ENCODE measurements around the gene C1QTNF6. TPM values are rescaled to one million over a fixed set of nuclear protein-coding genes. Genes with fewer than 3 reads are reported as not detected.

C1QTNF6 gene
- total and polyA plus RNA-seq, 10 of the 15 experiments (the other 5 are each of a cell fraction or from before 2014, with no cell fraction given) = 0.16 to 4.1 (median 1.3) TPM

DNA sequence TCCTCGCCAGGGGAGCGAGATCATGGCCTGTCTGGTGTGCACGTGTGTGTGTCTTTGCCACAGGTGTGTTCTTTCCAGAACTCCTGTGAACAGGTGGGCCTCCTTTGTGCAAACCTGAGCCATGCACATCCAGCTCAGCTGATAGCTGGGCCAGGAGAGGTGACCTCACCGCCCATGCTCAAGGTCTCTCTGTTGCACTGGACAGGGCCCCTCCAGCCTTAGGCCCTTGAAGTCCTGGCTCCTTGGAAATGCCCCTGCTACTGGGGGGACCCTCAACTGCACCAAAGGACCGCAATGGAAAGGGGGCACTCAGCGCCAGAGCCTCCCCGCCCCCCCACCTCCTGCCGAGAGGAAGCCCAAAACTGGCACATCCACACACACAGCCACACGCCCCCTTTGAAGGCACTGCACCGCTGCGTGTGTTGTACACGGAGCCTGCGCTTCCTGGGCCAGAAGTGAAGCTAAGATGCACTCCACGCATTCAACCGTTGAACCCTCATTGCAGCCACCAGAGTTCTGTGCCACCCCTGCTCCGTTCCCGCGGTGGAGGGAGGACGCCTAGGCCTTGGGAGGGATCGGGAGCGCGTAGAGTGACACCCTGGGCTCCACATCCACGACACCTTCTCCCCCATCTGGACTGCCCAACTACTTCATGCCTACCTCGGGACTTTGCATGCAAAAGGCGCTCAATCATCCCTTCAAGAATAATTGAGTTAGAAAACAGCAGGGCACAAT, 21.9 kb downstream of the C1QTNF6 start:
- Histone ChIP-seq H4K20me1 (ENCODE audit: control insufficient read depth, insufficient read depth) (no peaks in the 10 kb centered on the region), H3K36me3 (ENCODE audit: control insufficient read depth in 2 of 2, insufficient read depth in 2 of 2, low read length in 1 of 2) (no peaks in the 10 kb centered on the region), H3K9me3 (replicated peaks; ENCODE audit: control insufficient read depth, insufficient read depth, low read length) (peaks cover 4% of the 10 kb centered on the region; the same call in 2 of the 3 replicates), H2AFZ (ENCODE audit: control insufficient read depth, low read depth, low read length) (0 out of 2 replicates have a peak overlapping the region, but pooled peaks have one; percentile 6), H3K27me3 (replicated peaks in 1 of 2; ENCODE audit: control insufficient read depth in 2 of 2, insufficient read depth in 2 of 2, low read length in 1 of 2) (no peaks in the 10 kb centered on the region), H3K4me2 (ENCODE audit: control insufficient read depth, insufficient read depth) (peak overlapping the region; percentile 28; the same call in 1 of the 2 replicates), H3K79me2 (ENCODE audit: control insufficient read depth, insufficient read depth, low read length) (no peaks in the 10 kb centered on the region), H3K4me3 (no peak overlapping the region), H3K4me1 (ENCODE audit: control insufficient read depth, insufficient read depth, low read length) (peaks cover 68% of the 10 kb centered on the region), H3K27ac (ENCODE audit: control insufficient read depth, insufficient read depth) (no peak overlapping the region; the same call in none of the 2 replicates), H3K9ac (ENCODE audit: control insufficient read depth, insufficient read depth, low read length) (no peak overlapping the region)
- ATAC-seq (no peak), DNase-seq (ENCODE audit: low read depth, low spot score) (no peak), FAIRE-seq (peak; percentile 80)
- ChIA-PET RAD21 (ENCODE audit: unreplicated experiment) (interaction anchor here (0.6 to 8.1 kb wide), 12 partner anchors 16 to 115 kb away, joined by 3 to 158 read pairs (median 4); partner anchors contain the start of genes IL2RB and KCTD17), POLR2A (interaction anchor here (1.5 to 8.3 kb wide), 3 partner anchors 11 to 34 kb away, joined by 4 to 128 read pairs (median 9); partner anchors contain the start of gene IL2RB), SMC1A (ENCODE audit: uncharacterized antibody, unreplicated experiment) (interaction anchor here (1.1 to 9.6 kb wide), 14 partner anchors 16 to 94 kb away, joined by 3 to 203 read pairs (median 7); partner anchors contain the start of gene IL2RB), CTCF (interaction anchor here (0.7 to 4.5 kb wide), 28 partner anchors 11 to 165 kb away, joined by 3 to 53 read pairs (median 4); partner anchors contain the start of genes C1QTNF6 and IL2RB)
- no TSS peak for BruUV-seq (replicated peaks)
- intact Hi-C loops (cut with micrococcal nuclease; ENCODE audit: unreplicated experiment) = loop anchor here (1.0 kb wide), 2 partner anchors 28 to 33 kb away; no protein-coding TSS in a partner anchor
- 60% methylated on average over 25 of the region's 25 CpGs for WGBS (ENCODE audit: insufficient coverage, insufficient replicate concordance, low lambda C conversion rate, missing lambda C conversion rate)
- in situ Hi-C loops (cut with MboI) = no loop called here
- TF ChIP-seq CBFB (IDR thresholded peaks at IDR 0.05; ENCODE audit: low read depth) = no peak
- no peak for TF ChIP-seq MEF2A (IDR thresholded peaks at IDR 0.05; ENCODE audit: insufficient read depth, low read depth, low read length)
- TF ChIP-seq MYC (IDR thresholded peaks at IDR 0.05; ENCODE audit: insufficient read depth, insufficient read length, insufficient replicate concordance, low read length, severe bottlenecking) = no peak
- no peak for TF ChIP-seq CBX3 (IDR thresholded peaks at IDR 0.05; ENCODE audit: borderline replicate concordance, low read depth)
- no peak for TF ChIP-seq CHD2 (IDR thresholded peaks at IDR 0.05; ENCODE audit: borderline replicate concordance, low read depth, low read length)
- TF ChIP-seq, protein P1, sequence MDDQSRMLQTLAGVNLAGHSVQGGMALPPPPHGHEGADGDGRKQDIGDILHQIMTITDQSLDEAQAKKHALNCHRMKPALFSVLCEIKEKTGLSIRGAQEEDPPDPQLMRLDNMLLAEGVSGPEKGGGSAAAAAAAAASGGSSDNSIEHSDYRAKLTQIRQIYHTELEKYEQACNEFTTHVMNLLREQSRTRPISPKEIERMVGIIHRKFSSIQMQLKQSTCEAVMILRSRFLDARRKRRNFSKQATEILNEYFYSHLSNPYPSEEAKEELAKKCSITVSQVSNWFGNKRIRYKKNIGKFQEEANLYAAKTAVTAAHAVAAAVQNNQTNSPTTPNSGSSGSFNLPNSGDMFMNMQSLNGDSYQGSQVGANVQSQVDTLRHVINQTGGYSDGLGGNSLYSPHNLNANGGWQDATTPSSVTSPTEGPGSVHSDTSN (IDR thresholded peaks at IDR 0.05; ENCODE audit: insufficient replicate concordance, low read depth, low read length) = peak; percentile 21
- TF ChIP-seq USF2 (IDR thresholded peaks at IDR 0.05; ENCODE audit: borderline replicate concordance, low read depth, low read length) = no peak
- TF ChIP-seq TCF12 (IDR thresholded peaks at IDR 0.05; ENCODE audit: low read depth, low read length) = 0 out of 2 replicates have a peak, but pooled peaks have one; percentile 75
- no peak for TF ChIP-seq EP300 (IDR thresholded peaks at IDR 0.05; ENCODE audit: borderline replicate concordance in 1 of 2, control insufficient read depth in 1 of 2, low read depth in 2 of 2, low read length in 2 of 2)
- TF ChIP-seq ATF3 (IDR thresholded peaks at IDR 0.05; ENCODE audit: borderline replicate concordance, extremely low read depth, low read depth, low read length) = no peak
- no peak for TF ChIP-seq FOXM1 (IDR thresholded peaks at IDR 0.05; ENCODE audit: low read depth, low read length)
- TF ChIP-seq BACH1 (IDR thresholded peaks at IDR 0.05; ENCODE audit: borderline replicate concordance) = no peak
- peak in 1 of 3 experiments; percentile 93; a peak in 1 of 6 replicates for TF ChIP-seq CTCF (IDR thresholded peaks at IDR 0.05 in 2 of 3, conservative IDR thresholded peaks at IDR 0.05 in 1 of 3; ENCODE audit: control insufficient read depth in 2 of 3, extremely low read depth in 1 of 3, insufficient read depth in 1 of 3, low read depth in 3 of 3, low read length in 3 of 3)
- TF ChIP-seq ZNF217 (IDR thresholded peaks at IDR 0.05) = no peak
- TF ChIP-seq ZNF207 (IDR thresholded peaks at IDR 0.05; ENCODE audit: borderline replicate concordance) = no peak
- no peak for TF ChIP-seq BRCA1 (IDR thresholded peaks at IDR 0.05; ENCODE audit: low read depth, low read length)
- no peak for TF ChIP-seq RAD21 (IDR thresholded peaks at IDR 0.05; ENCODE audit: insufficient read depth, low read depth, low read length)

Data from GM12878 (cell line).